AG09309 (cell line): Measurements from ENCODE around the gene FOXK2.

ENCODE experiments used
- DNase-seq: peaks from one replicate; pipeline ENCODE4 v3.0.0-alpha.2; 2010; ENCODE audit warnings: low read depth
- H3K4me3 ChIP-seq: 2 replicates; pipeline ENCODE4 v1.5.1; 2011; ENCODE audit warnings: mild to moderate bottlenecking, low read depth, low read length, moderate library complexity; ENCODE audit not compliant: control insufficient read depth
- CTCF ChIP-seq: IDR thresholded peaks from 2 replicates; pipeline ENCODE4 v1.5.1; 2011; ENCODE audit warnings: mild to moderate bottlenecking, low read depth, low read length, inconsistent platforms; ENCODE audit not compliant: insufficient read depth, control insufficient read depth; ENCODE audit errors: missing control alignments

Gene FOXK2

DNA sequence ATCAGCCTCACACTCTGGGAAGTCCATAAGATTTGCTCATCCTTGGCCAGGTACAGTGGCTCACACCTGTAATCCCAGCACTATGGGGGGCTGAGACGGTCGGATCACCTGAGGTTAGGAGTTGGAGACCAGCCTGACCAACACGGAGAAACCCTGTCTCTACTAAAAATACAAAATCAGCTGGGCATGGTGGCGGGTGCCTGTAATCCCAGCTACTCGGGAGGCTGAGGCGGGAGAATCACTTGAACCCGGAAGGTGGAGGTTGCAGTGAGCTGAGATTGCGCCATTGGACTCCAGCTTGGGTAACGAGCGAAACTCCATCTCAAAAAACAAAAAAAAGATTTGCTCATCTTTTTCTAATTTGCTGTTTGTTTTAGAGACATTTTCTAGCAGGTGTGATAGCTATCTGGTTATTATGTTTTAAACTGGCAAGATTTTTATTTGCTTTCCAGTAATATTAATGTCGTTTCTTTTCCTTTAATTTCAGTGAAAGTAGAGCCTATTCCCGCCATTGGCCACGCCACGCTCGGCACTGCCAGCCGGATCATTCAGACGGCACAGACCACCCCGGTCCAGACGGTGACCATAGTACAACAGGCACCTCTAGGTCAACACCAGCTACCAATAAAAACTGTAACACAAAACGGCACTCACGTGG lies 67.2 kb downstream of the FOXK2 start:
- no peak overlapping the region for H3K4me3 ChIP-seq
- DNase-seq, result no peak
- no peak for TF ChIP-seq CTCF

DNA sequence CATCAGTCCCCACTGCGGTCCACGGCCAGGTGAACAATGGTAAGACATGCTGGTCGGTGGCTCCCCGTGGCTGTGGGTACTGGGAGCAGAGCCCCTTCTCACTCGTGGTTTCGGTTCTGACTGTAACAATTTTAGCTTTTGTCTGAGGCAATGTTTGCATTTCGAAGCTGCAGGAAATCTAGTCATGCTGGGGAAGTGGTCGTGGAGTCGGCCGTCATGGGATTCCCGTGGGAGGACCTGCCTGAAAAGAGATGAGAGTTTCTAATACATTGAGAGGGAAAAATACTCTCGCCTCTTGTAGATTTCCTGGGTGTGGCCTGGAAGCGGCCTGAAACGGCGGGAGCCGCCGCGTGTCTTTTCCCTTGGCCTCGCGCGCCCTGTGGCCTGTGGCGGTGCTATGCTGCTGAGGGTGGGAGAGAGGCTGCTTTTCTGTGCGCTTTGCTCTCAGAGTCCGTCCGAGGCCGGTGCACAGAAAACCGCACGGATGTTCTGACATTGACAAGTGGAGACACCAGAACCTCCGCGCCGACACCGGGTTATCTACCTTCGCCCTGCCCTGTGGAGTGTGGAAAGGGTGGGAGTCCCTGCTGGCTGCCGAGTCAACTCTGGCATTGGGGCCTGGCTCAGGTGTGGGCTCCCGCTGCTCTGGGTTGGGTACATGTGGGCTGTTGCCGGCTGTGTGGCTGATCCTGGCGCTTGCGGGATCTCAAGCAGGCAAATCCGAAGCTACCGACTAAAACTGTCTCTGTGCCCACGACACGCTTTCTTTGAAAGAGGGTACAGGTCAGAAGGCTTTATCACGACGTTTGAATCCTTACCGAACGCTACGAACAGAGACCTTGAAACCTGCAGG lies 67.9 kb downstream of the FOXK2 start:
- no peak overlapping the region for H3K4me3 ChIP-seq
- TF ChIP-seq CTCF, result no peak
- DNase-seq, result no peak

DNA sequence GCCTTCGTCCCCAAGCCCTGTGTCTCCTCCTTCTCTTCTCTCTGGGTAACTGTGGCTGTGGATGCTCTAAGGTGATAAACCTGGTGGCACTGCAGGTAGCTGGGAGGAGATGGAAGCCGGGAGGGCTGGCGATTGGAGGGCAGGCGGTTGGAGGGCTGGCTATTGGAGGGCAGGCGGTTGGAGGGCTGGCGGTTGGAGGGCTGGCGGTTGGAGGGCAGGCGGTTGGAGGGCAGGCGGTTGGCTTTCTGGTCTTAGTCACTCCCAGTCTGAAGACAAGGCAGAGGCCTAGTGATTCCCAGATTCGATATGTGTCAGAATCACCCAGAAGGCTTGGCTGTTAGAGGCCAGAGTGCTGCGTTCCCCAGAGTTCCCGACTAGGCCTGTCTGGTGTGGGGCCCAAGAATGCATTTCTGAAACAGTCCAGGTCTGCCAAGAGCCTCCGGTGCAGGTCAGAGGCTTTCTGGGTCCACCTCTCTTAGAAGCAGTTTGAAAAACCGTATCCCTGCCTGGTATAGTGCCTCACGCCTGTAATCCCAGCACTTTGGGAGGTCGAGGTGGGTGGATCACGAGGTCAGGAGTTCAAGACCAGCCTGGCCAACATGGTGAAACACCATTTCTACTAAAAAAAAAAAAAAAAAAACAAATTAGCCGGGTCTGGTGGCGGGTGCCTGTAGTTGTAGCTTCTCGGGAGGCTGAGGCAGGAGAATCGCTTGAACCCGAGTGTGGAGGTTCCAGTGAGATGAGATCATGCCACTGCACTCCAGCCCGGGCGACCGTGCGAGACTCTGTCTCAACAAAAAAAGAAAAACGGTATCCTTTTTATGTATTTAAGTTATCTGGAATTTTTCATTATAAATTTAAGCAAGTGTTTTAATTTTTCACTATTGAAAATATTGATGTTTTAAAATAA lies 69.0 kb downstream of the FOXK2 start:
- H3K4me3 ChIP-seq, result no peak overlapping the region
- no peak for TF ChIP-seq CTCF
- DNase-seq, result no peak

DNA sequence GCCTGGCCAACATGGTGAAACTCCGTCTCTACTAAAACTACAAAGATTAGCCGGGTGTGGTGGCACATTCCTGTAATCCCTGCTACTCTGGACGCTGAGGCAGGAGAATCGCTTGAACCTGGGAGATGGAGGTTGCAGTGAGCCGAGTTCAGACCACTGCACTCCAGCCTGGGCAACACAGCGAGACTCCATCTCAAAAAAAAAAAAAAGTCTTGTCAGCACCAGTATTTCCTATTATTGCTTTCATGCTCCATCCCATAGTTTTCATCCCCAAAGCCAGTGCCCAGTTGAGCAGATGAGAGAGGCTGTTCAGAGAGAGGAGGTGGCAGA lies 70.3 kb downstream of the FOXK2 start:
- H3K4me3 ChIP-seq, result no peak overlapping the region
- no peak for DNase-seq
- no peak for TF ChIP-seq CTCF

- no peak for DNase-seq
- TF ChIP-seq CTCF, result no peak
- no peak overlapping the region for H3K4me3 ChIP-seq
Observed at GRCh38 chr17:82590216-82590615, 70.7 kb downstream of the FOXK2 start.

- DNase-seq, result no peak
- no peak for TF ChIP-seq CTCF
- no peak overlapping the region for H3K4me3 ChIP-seq
Observed at GRCh38 chr17:82590881-82591539, 71.5 kb downstream of the FOXK2 start.
